Skeletal muscle cell (primary cell): Measurements from ENCODE around the gene ERBB2.
A peak's percentile ranks its signal among the peaks of the same experiment; 100 is the strongest.

Experiments
- DNase-seq: peaks from one replicate; pipeline ENCODE4 v3.0.0-alpha.2; 2010; ENCODE audit warnings: low read depth
- H3K4me3 ChIP-seq: 2 replicates; pipeline ENCODE4 v1.5.1; 2011; ENCODE audit warnings: low read depth, mild to moderate bottlenecking, control low read depth, low read length, moderate library complexity

The ERBB2 gene

GRCh38 chr17:39699818-39700147 is at the start of gene ERBB2:
Gene ERBB2 (plus strand): TSS chr17:39700064. CDS start chr17:39700239, 175 bp downstream.
- DNase-seq = peak; percentile 47
- peak within 1 kb of the TSS; percentile 87 for H3K4me3 ChIP-seq

GRCh38 chr17:39650121-39650579 is 49.7 kb upstream of the ERBB2 start:
- no peak for DNase-seq
- no peak overlapping the region for H3K4me3 ChIP-seq

GRCh38 chr17:39651923-39652586 is 47.8 kb upstream of the ERBB2 start:
- no peak overlapping the region for H3K4me3 ChIP-seq
- no peak for DNase-seq

- no peak overlapping the region for H3K4me3 ChIP-seq
- no peak for DNase-seq
Observed at GRCh38 chr17:39652587-39653315, 47.1 kb upstream of the ERBB2 start.

GRCh38 chr17:39653316-39653661 is 46.6 kb upstream of the ERBB2 start:
- no peak for DNase-seq
- H3K4me3 ChIP-seq = no peak overlapping the region

- DNase-seq = no peak
- H3K4me3 ChIP-seq = no peak overlapping the region
Observed at GRCh38 chr17:39653662-39654331, 46.1 kb upstream of the ERBB2 start.

GRCh38 chr17:39655105-39655504 is 44.8 kb upstream of the ERBB2 start:
- no peak overlapping the region for H3K4me3 ChIP-seq
- DNase-seq = no peak

GRCh38 chr17:39658346-39658745 is 41.5 kb upstream of the ERBB2 start:
- DNase-seq = no peak

GRCh38 chr17:39658760-39659159 is 41.1 kb upstream of the ERBB2 start:
- H3K4me3 ChIP-seq = no peak overlapping the region
- no peak for DNase-seq

More at GRCh38 chr17:39658346-39658745, 41.5 kb upstream of the ERBB2 start:
- H3K4me3 ChIP-seq = no peak overlapping the region

- no peak for DNase-seq
- no peak overlapping the region for H3K4me3 ChIP-seq
Observed at GRCh38 chr17:39659279-39660010, 40.4 kb upstream of the ERBB2 start.

- no peak overlapping the region for H3K4me3 ChIP-seq
- no peak for DNase-seq
Observed at GRCh38 chr17:39660011-39660360, 39.9 kb upstream of the ERBB2 start.

GRCh38 chr17:39660397-39661385 is 39.2 kb upstream of the ERBB2 start:
- no peak overlapping the region for H3K4me3 ChIP-seq
- DNase-seq = no peak

- H3K4me3 ChIP-seq = no peak overlapping the region
- no peak for DNase-seq
Observed at GRCh38 chr17:39661744-39662541, 37.9 kb upstream of the ERBB2 start.

GRCh38 chr17:39662551-39663339 is 37.1 kb upstream of the ERBB2 start:
- no peak overlapping the region for H3K4me3 ChIP-seq
- DNase-seq = no peak

GRCh38 chr17:39663340-39663687 is 36.5 kb upstream of the ERBB2 start:
- no peak for DNase-seq
- H3K4me3 ChIP-seq = no peak overlapping the region

GRCh38 chr17:39663688-39664580 is 35.9 kb upstream of the ERBB2 start:
- DNase-seq = no peak
- no peak overlapping the region for H3K4me3 ChIP-seq
